ENCODE data around the gene STX16. TPM values are rescaled to one million over a fixed set of nuclear protein-coding genes. Genes with fewer than 3 reads are reported as not detected.

The STX16 gene
- total and polyA plus RNA-seq, 2 of the 13 experiments (the other 11 are each of a cell fraction or from before 2014, with no cell fraction given), result 28.0 to 72.7 TPM

DNA sequence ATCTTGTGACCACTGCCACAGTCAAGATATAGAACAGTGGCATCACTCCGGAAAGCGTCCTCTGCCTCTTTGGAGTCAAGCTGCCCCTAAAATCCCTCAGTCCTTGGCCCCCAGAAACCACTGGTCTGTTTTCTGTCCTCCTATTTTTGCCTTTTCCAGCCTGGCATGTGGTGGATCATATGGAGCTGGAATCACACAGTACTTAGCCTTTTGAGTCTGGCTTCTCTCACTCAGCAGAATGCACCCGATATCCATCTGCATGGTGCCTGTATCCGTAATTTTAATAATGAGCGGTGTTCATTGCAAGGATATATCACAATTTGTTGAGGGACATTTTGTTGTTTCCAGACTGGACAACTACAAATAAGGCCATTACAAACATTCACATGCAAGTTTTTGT is 49.0 kb upstream of the STX16 start:
- intact Hi-C loops (cut with micrococcal nuclease; ENCODE audit: unreplicated experiment), result no loop called here
- FAIRE-seq, result no peak
- ChIA-PET POLR2A (no interaction called here), CTCF (ENCODE audit: low intra/inter-chr PET ratio, low total read pairs) (no interaction called here)
- H4K20me1 ChIP-seq (ENCODE audit: insufficient read depth, low read length), result no peaks in the 10 kb centered on the region
- DNase-seq (ENCODE audit: low spot score), result no peak
- no peaks in the 10 kb centered on the region for H3K4me1 ChIP-seq (ENCODE audit: insufficient read depth, low read length)
- no peaks in the 10 kb centered on the region for H3K36me3 ChIP-seq (replicated peaks in 1 of 2; ENCODE audit: control insufficient read depth in 1 of 2, insufficient read depth in 2 of 2, low read length in 2 of 2)
- H3K27me3 ChIP-seq (ENCODE audit: control insufficient read depth in 1 of 2, insufficient read depth in 2 of 2, low read length in 2 of 2), result peaks cover 17 to 71% of the 10 kb centered on the region in 2 experiments
- no TSS peak for BruUV-seq (replicated peaks)
- H3K4me2 ChIP-seq (ENCODE audit: low read depth, low read length), result no peak overlapping the region
- H3K79me2 ChIP-seq (ENCODE audit: insufficient read depth, low read length), result no peaks in the 10 kb centered on the region
- 25% methylated on average over 5 of the region's 5 CpGs for WGBS (ENCODE audit: low lambda C conversion rate)
- H3K4me3 ChIP-seq (replicated peaks in 1 of 3; ENCODE audit: insufficient read depth in 1 of 3, low read depth in 2 of 3, low read length in 3 of 3), result no peak overlapping the region
- in situ Hi-C loops (cut with HindIII; ENCODE audit: extremely low pct_ligation_motif_present, low pct_unique_long_range_greater_than_20kb), result no loop called here
- H3K9ac ChIP-seq (ENCODE audit: insufficient read depth, low read depth, low read length), result no peak overlapping the region
- no peaks in the 10 kb centered on the region for H3K9me3 ChIP-seq (ENCODE audit: low read length)
- H3K27ac ChIP-seq (ENCODE audit: extremely low read length, insufficient read depth, low read length), result no peak overlapping the region
- TF ChIP-seq, protein P1, sequence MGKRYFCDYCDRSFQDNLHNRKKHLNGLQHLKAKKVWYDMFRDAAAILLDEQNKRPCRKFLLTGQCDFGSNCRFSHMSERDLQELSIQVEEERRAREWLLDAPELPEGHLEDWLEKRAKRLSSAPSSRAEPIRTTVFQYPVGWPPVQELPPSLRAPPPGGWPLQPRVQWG (CRISPR knock-in tag; IDR thresholded peaks at IDR 0.05; ENCODE audit: borderline replicate concordance, low read depth), result no peak
- TF ChIP-seq EZH2 (conservative IDR thresholded peaks at IDR 0.05; ENCODE audit: low read depth, low read length), result 0 out of 2 replicates have a peak, but pooled peaks have one; percentile 29
- H2AFZ ChIP-seq (ENCODE audit: low read length), result no peak overlapping the region
- no peak for ATAC-seq

DNA sequence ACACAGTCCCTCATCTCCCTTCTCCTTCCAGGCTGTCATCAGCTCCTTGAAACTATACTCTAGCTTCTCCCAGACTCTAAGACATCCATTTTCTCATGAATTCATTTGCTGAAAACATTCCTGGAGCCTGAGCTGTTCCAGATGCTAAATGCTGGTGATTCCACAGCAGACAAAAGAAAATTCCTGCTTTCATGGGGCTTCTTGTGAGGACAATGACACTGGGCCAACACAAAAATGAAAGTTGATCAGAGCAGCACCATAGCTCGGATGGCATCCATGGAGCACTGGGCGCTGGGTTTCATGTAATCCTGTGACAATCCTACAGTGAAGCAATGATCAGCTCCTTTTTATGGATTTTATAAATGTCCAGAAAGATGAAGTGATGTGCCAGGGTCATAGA is 47.4 kb upstream of the STX16 start:
- no peak overlapping the region for H2AFZ ChIP-seq (ENCODE audit: low read length)
- no peaks in the 10 kb centered on the region for H3K79me2 ChIP-seq (ENCODE audit: insufficient read depth, low read length)
- intact Hi-C loops (cut with micrococcal nuclease; ENCODE audit: unreplicated experiment), result no loop called here
- no peak overlapping the region for H3K4me3 ChIP-seq (replicated peaks in 1 of 3; ENCODE audit: insufficient read depth in 1 of 3, low read depth in 2 of 3, low read length in 3 of 3)
- no peaks in the 10 kb centered on the region for H3K4me1 ChIP-seq (ENCODE audit: insufficient read depth, low read length)
- FAIRE-seq (no peak), ATAC-seq (no peak), DNase-seq (ENCODE audit: low spot score) (no peak)
- no peaks in the 10 kb centered on the region for H3K36me3 ChIP-seq (replicated peaks in 1 of 2; ENCODE audit: control insufficient read depth in 1 of 2, insufficient read depth in 2 of 2, low read length in 2 of 2)
- BruUV-seq (replicated peaks), result no TSS peak
- no peaks in the 10 kb centered on the region for H4K20me1 ChIP-seq (ENCODE audit: insufficient read depth, low read length)
- 29% methylated on average over 2 of the region's 2 CpGs for WGBS (ENCODE audit: low lambda C conversion rate)
- H3K9me3 ChIP-seq (ENCODE audit: low read length), result no peaks in the 10 kb centered on the region
- ChIA-PET CTCF (ENCODE audit: low intra/inter-chr PET ratio, low total read pairs) (no interaction called here), POLR2A (no interaction called here)
- no peak overlapping the region for H3K4me2 ChIP-seq (ENCODE audit: low read depth, low read length)
- no peak overlapping the region for H3K9ac ChIP-seq (ENCODE audit: insufficient read depth, low read depth, low read length)
- no peak for TF ChIP-seq ZSCAN21 (CRISPR knock-in tag; IDR thresholded peaks at IDR 0.05; ENCODE audit: borderline replicate concordance)
- no peak for TF ChIP-seq ZNF547 (CRISPR knock-in tag; IDR thresholded peaks at IDR 0.05)
- no peak for TF ChIP-seq FOXP1 (IDR thresholded peaks at IDR 0.05)
- no peak for TF ChIP-seq FOXP1 (CRISPR knock-in tag; IDR thresholded peaks at IDR 0.05)
- TF ChIP-seq, protein P2, sequence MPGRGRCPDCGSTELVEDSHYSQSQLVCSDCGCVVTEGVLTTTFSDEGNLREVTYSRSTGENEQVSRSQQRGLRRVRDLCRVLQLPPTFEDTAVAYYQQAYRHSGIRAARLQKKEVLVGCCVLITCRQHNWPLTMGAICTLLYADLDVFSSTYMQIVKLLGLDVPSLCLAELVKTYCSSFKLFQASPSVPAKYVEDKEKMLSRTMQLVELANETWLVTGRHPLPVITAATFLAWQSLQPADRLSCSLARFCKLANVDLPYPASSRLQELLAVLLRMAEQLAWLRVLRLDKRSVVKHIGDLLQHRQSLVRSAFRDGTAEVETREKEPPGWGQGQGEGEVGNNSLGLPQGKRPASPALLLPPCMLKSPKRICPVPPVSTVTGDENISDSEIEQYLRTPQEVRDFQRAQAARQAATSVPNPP (CRISPR knock-in tag; IDR thresholded peaks at IDR 0.05), result no peak
- H3K27ac ChIP-seq (ENCODE audit: extremely low read length, insufficient read depth, low read length), result no peak overlapping the region
- H3K27me3 ChIP-seq (ENCODE audit: control insufficient read depth in 1 of 2, insufficient read depth in 2 of 2, low read length in 2 of 2), result peaks cover 27 to 74% of the 10 kb centered on the region in 2 experiments
- in situ Hi-C loops (cut with HindIII; ENCODE audit: extremely low pct_ligation_motif_present, low pct_unique_long_range_greater_than_20kb), result no loop called here
